CD8-positive, alpha-beta memory T cell (primary cell): Measurements from ENCODE around the gene RAD23B. TPM values are rescaled to one million over a fixed set of nuclear protein-coding genes. Genes with fewer than 3 reads are reported as not detected.

Experiments used
- CTCF ChIA-PET: fragments of 350-600 bp; sonication (Branson Sonifier 250); formaldehyde crosslinking; loops from one replicate; lab custom pipeline; 2021; ENCODE audit warnings: antibody characterized with exemption; lab: Charles Lee
- POLR2A ChIA-PET: fragments of 350-600 bp; sonication (Branson Sonifier 250); formaldehyde crosslinking; loops from one replicate; lab custom pipeline; 2021; ENCODE audit warnings: antibody characterized with exemption; lab: Charles Lee
- DNase-seq, 5 donors: peaks; one replicate each; pipeline versions ENCODE4 v3.0.0 to v3.0.0-alpha.2; 2020 to 2022; ENCODE audit warnings: mixed read lengths in 1 of 5
- H3K27ac ChIP-seq: one replicate; pipeline ENCODE4 v1.7.0; 2013; ENCODE audit warnings: low read depth, mild to moderate bottlenecking, low read length, moderate library complexity
- H3K27me3 ChIP-seq: 2 replicates; pipeline ENCODE4 v1.7.0; 2013; ENCODE audit warnings: low read length, mild to moderate bottlenecking; ENCODE audit not compliant: insufficient read depth, poor library complexity, severe bottlenecking
- H3K36me3 ChIP-seq: 2 replicates; pipeline ENCODE4 v1.7.0; 2013; ENCODE audit warnings: mild to moderate bottlenecking, low read length, moderate library complexity; ENCODE audit not compliant: insufficient read depth
- H3K4me1 ChIP-seq: 2 replicates; pipeline ENCODE4 v1.7.0; 2013; ENCODE audit warnings: mild to moderate bottlenecking, low read length, moderate library complexity; ENCODE audit not compliant: insufficient read depth
- H3K4me3 ChIP-seq: 2 replicates; pipeline ENCODE4 v1.7.0; 2013; ENCODE audit warnings: mild to moderate bottlenecking, low read length
- H3K9me3 ChIP-seq: 2 replicates; pipeline ENCODE4 v1.7.0; 2013; ENCODE audit warnings: mild to moderate bottlenecking, low read length
- H3K27ac Mint-ChIP-seq, 8 donors: one replicate each; pipeline ENCODE4 v1.8.0; 2020 to 2021; ENCODE audit warnings: mixed read lengths in 8 of 8, mild to moderate bottlenecking in 6 of 8, inconsistent platforms in 3 of 8, moderate library complexity in 3 of 8
- H3K27me3 Mint-ChIP-seq, 2 donors: one replicate each; pipeline ENCODE4 v1.8.0; 2020 to 2021; ENCODE audit warnings: mixed read lengths in 2 of 2, mild to moderate bottlenecking in 1 of 2, moderate library complexity in 1 of 2
- H3K36me3 Mint-ChIP-seq, 3 donors: one replicate each; pipeline ENCODE4 v1.8.0; 2020 to 2021; ENCODE audit warnings: mixed read lengths in 3 of 3, inconsistent platforms in 1 of 3, mild to moderate bottlenecking in 1 of 3
- H3K4me1 Mint-ChIP-seq, 3 donors: one replicate each; pipeline ENCODE4 v1.8.0; 2020 to 2021; ENCODE audit warnings: mixed read lengths in 3 of 3, inconsistent platforms in 1 of 3, mild to moderate bottlenecking in 1 of 3
- H3K4me3 Mint-ChIP-seq, 7 donors: one replicate each; pipeline ENCODE4 v1.8.0; 2020 to 2021; ENCODE audit warnings: mixed read lengths in 7 of 7, mild to moderate bottlenecking in 6 of 7, moderate library complexity in 4 of 7, inconsistent platforms in 2 of 7
- H3K9me3 Mint-ChIP-seq, 5 donors: one replicate each; pipeline ENCODE4 v1.8.0; 2020 to 2022; ENCODE audit warnings: mixed read lengths in 5 of 5, mild to moderate bottlenecking in 3 of 5, moderate library complexity in 2 of 5, inconsistent platforms in 1 of 5
- polyA plus RNA-seq: library from polyadenylated mRNA; unstranded; fragments of 300-500 nt; fragmentation: Illumina TruSeq; gene quantifications from one replicate; pipeline ENCODE4 v1.2.3, GENCODE V29; 2021
- total RNA-seq, 2 experiments: library from RNA; stranded (reverse); gene quantifications; one replicate each; pipeline ENCODE4 v1.2.3, GENCODE V29; 2021

RAD23B gene
- total and polyA plus RNA-seq, 3 experiments from 2014 or later = 12.1 to 150 (median 146) TPM

DNA sequence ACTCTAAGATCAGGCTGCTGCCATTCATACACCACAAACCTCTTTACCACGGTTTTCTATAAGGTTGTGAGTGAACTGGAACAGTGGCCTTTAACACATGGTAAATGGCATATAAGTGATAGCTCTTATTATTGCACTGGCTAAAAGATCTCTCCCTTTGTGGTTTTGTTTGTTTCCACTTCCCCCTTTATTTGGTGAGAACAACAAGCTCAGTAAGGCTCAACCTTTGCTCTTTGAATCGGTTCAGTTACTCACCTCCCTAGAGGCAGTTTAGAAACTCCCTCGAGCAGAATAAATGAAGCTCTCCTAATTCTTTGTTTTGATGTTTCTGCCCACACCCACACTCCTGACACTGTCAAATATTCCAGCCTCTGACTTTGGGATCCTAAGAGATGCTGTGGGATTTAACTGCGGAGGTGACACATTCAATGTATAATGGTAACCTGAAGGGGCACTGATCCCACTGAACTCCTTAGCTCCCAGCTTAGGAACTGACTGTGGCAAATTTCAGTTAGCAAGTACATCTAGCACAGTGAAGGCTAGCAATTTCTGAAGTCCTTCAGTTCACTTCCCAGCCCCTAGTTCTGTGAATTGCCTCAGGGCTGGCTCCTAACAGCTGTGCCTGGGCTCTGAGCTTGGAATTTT, 22.5 kb upstream of the RAD23B start:
- no peak overlapping the region for H3K4me3 Mint-ChIP-seq
- peak overlapping the region in 1 of 8 donors; percentile 52 for H3K27ac Mint-ChIP-seq
- no peaks in the 10 kb centered on the region for H3K4me1 ChIP-seq
- peaks cover 6 to 17% of the 10 kb centered on the region in 2 donors for H3K27me3 Mint-ChIP-seq
- H3K36me3 ChIP-seq = no peaks in the 10 kb centered on the region
- peaks cover 0 to 9% (median 6%) of the 10 kb centered on the region in 3 donors for H3K4me1 Mint-ChIP-seq
- peaks cover 2 to 9% (median 8%) of the 10 kb centered on the region in 5 donors for H3K9me3 Mint-ChIP-seq
- no peak overlapping the region for H3K4me3 ChIP-seq
- ChIA-PET POLR2A (no interaction called here), CTCF (interaction anchor here (1.2 kb wide), 1 partner anchor 81 kb away, joined by 5 read pairs; no protein-coding TSS in a partner anchor)
- no peak overlapping the region for H3K27ac ChIP-seq
- no peaks in the 10 kb centered on the region for H3K27me3 ChIP-seq
- DNase-seq = no peak
- H3K36me3 Mint-ChIP-seq = no peaks in the 10 kb centered on the region
- no peaks in the 10 kb centered on the region for H3K9me3 ChIP-seq

DNA sequence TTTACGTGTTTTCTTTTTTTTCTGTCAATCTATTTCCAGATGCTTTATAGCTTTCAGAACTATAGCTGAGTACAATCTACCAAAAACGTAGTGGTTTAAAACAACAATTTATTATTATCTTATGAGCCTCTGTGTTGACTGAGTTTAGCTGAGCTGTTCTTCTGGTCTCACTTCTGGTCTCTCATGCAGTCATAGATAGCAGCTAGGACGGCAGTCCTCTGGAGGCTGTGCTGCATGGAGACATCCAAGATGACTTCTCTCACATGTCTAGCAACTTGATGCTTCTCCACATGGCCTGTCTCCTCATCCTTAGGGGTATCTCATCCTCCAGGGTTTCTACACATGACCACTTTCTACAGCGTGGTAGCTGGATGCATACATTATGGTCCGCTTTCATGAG, 22.0 kb upstream of the RAD23B start:
- H3K27me3 ChIP-seq = no peaks in the 10 kb centered on the region
- H3K9me3 ChIP-seq = no peaks in the 10 kb centered on the region
- Mint-ChIP-seq H3K27me3 (peaks cover 6 to 17% of the 10 kb centered on the region in 2 donors), H3K36me3 (no peaks in the 10 kb centered on the region), H3K27ac (peak overlapping the region in 1 of 8 donors; percentile 29), H3K9me3 (peaks cover 2 to 13% (median 10%) of the 10 kb centered on the region in 5 donors), H3K4me1 (peaks cover 0 to 9% (median 6%) of the 10 kb centered on the region in 3 donors), H3K4me3 (no peak overlapping the region)
- H3K36me3 ChIP-seq = no peaks in the 10 kb centered on the region
- no peak overlapping the region for H3K4me3 ChIP-seq
- no peak overlapping the region for H3K27ac ChIP-seq
- H3K4me1 ChIP-seq = no peaks in the 10 kb centered on the region
- CTCF ChIA-PET = interaction anchor here (0.8 to 1.2 kb wide), 2 partner anchors 9 to 80 kb away, joined by 3 to 5 read pairs; no protein-coding TSS in a partner anchor
- POLR2A ChIA-PET = no interaction called here
- DNase-seq = no peak

DNA sequence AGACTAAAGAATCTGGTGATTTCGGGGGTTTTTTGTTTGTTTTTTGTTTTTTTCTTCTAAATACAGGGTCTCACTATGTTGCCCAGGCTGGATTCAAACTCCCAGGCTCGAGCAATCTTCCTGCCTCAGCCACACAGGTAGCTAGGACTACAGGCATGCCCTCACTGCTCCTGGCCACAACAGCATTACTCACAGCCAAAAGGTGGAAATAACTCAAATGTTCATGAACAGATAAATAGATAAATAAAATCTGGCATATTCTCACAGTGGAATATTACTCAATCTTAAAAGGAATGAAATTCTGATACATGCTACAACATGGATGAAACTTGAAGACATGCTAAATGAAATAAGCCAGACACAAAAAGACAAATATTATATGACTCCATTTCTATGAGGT, 19.8 kb upstream of the RAD23B start:
- no peaks in the 10 kb centered on the region for H3K36me3 Mint-ChIP-seq
- Histone ChIP-seq H3K4me1 (no peaks in the 10 kb centered on the region), H3K27ac (no peak overlapping the region), H3K4me3 (no peak overlapping the region), H3K27me3 (no peaks in the 10 kb centered on the region), H3K9me3 (no peaks in the 10 kb centered on the region), H3K36me3 (no peaks in the 10 kb centered on the region)
- H3K4me3 Mint-ChIP-seq = no peak overlapping the region
- ChIA-PET CTCF (no interaction called here), POLR2A (no interaction called here)
- H3K4me1 Mint-ChIP-seq = peaks cover 0 to 9% (median 6%) of the 10 kb centered on the region in 3 donors
- no peak for DNase-seq
- peaks cover 2 to 13% (median 10%) of the 10 kb centered on the region in 5 donors for H3K9me3 Mint-ChIP-seq
- H3K27ac Mint-ChIP-seq = peak overlapping the region in 1 of 8 donors; percentile 26
- H3K27me3 Mint-ChIP-seq = peaks cover 9 to 20% of the 10 kb centered on the region in 2 donors

DNA sequence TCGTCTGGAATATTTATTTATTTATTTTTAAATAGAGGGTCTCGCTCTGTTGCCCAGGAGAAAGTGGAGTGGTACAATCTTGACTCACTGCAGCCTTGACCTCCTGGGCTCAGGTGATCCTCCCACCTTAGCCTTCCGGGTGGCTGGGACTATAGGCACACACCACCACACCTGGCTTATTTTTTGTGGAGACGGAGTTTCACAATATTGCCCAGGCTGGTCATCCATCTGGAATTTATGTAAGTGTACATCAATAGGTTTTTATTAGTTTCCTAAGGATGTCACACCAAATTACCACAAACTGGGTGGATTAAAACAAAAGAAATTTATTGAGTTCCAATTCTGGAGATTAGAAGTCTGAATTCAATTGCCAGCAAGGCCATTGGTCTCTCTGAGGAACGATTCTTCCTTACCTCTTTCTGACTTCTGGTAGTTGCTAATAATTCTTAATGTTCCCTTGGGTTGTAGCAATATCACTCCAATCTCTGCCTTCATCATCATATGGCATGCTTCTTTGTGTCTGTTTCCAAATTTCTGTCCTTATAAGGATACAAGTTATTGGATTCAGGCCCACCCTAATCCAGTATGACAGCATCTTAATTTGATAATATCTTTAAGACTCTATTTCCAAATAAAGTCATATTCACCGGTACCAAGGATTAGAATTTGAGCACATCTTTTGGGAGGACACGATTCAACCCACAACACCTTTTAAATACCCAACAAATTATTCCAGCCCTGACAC, 16.3 kb upstream of the RAD23B start:
- H3K4me1 ChIP-seq = no peaks in the 10 kb centered on the region
- Mint-ChIP-seq H3K27ac (no peak overlapping the region), H3K36me3 (no peaks in the 10 kb centered on the region), H3K27me3 (peaks cover 9 to 31% of the 10 kb centered on the region in 2 donors), H3K9me3 (peaks cover 2 to 13% (median 10%) of the 10 kb centered on the region in 5 donors), H3K4me1 (peaks cover 0 to 4% (median 0%) of the 10 kb centered on the region in 3 donors), H3K4me3 (no peak overlapping the region)
- no peak for DNase-seq
- no peak overlapping the region for H3K4me3 ChIP-seq
- CTCF ChIA-PET = no interaction called here
- no peaks in the 10 kb centered on the region for H3K27me3 ChIP-seq
- no peak overlapping the region for H3K27ac ChIP-seq
- no peaks in the 10 kb centered on the region for H3K36me3 ChIP-seq
- POLR2A ChIA-PET = no interaction called here
- no peaks in the 10 kb centered on the region for H3K9me3 ChIP-seq

DNA sequence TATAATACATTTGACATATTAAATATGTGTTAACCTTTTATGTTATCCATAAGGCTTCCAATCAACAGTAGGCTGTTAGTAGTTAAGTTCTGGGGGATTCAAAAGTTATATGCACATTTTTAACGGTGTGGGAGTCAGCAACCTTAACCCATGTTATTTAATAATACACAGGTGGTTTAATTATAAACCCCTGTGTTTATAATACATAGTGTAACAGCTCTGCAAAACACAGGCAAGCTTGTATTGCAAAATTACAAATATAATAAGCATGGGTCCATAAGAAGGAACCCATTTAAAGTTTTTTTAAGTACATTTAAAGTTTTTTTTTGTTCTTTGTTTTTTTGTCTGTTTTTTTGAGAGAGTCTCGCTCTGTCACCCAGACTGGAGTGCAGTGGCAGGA, 14.5 kb upstream of the RAD23B start:
- Histone ChIP-seq H3K9me3 (no peaks in the 10 kb centered on the region), H3K36me3 (no peaks in the 10 kb centered on the region), H3K4me1 (no peaks in the 10 kb centered on the region), H3K27ac (no peak overlapping the region), H3K4me3 (no peak overlapping the region), H3K27me3 (peaks cover under 1% of the 10 kb centered on the region)
- no peaks in the 10 kb centered on the region for H3K36me3 Mint-ChIP-seq
- ChIA-PET CTCF (no interaction called here), POLR2A (no interaction called here)
- peaks cover 2 to 11% (median 8%) of the 10 kb centered on the region in 5 donors for H3K9me3 Mint-ChIP-seq
- no peak overlapping the region for H3K27ac Mint-ChIP-seq
- no peak for DNase-seq
- H3K4me1 Mint-ChIP-seq = peaks cover 0 to 4% (median 0%) of the 10 kb centered on the region in 3 donors
- peaks cover 6 to 30% of the 10 kb centered on the region in 2 donors for H3K27me3 Mint-ChIP-seq
- no peak overlapping the region for H3K4me3 Mint-ChIP-seq

DNA sequence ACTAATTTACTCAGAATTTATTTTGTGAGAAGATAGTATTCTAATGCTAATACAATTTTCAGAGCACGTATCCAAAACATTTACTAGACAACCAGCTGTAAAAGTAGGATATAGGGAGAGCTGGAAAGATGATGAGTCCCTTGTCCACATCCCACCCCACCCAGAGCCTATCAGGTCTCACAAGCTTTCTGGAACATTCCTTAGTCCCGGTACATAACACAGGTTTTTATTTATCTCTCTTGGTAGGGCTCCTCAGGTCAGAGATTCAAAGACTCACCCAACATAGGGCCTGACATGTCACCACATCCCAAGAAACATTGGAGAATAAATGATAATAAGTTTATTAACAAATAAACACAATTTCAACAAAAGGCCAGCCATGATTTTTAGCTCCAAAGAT, 13.8 kb upstream of the RAD23B start:
- Mint-ChIP-seq H3K9me3 (peaks cover 2 to 11% (median 8%) of the 10 kb centered on the region in 5 donors), H3K27me3 (peaks cover 8 to 35% of the 10 kb centered on the region in 2 donors), H3K27ac (no peak overlapping the region)

DNA sequence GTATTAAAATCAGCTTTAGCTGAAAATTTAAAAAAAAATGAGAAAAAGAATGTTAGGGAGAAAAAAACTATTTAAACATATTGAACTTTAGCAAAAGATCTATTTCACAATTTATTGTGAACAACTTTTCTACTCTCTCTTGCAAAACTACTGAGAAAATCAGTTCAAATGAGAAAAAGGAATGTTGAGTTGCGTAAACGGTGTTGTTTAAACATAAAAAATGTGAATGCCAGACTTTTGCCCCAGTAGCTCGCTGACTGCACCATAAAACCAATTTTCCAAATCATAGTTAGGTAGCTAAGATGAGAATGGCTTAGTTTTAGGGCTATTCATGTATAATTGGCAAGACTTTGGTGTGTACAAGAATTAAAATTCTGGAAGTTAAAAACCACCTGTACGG, 13.4 kb upstream of the RAD23B start:
- Histone ChIP-seq H3K9me3 (no peaks in the 10 kb centered on the region), H3K27me3 (peaks cover 5% of the 10 kb centered on the region), H3K36me3 (no peaks in the 10 kb centered on the region), H3K27ac (no peak overlapping the region), H3K4me3 (no peak overlapping the region), H3K4me1 (no peaks in the 10 kb centered on the region)
- H3K36me3 Mint-ChIP-seq = no peaks in the 10 kb centered on the region
- DNase-seq = no peak
- H3K4me1 Mint-ChIP-seq = peaks cover 0 to 4% (median 3%) of the 10 kb centered on the region in 3 donors
- H3K27me3 Mint-ChIP-seq = peaks cover 8 to 35% of the 10 kb centered on the region in 2 donors
- H3K4me3 Mint-ChIP-seq = no peak overlapping the region
- peaks cover 2 to 11% (median 8%) of the 10 kb centered on the region in 5 donors for H3K9me3 Mint-ChIP-seq
- no peak overlapping the region for H3K27ac Mint-ChIP-seq
- ChIA-PET POLR2A (no interaction called here), CTCF (interaction anchor here (1.2 to 1.6 kb wide), 3 partner anchors 8 to 70 kb away, joined by 3 read pairs; no protein-coding TSS in a partner anchor)

More for the DNA sequence above, 13.8 kb upstream of the RAD23B start:
- peaks cover 0 to 4% (median 3%) of the 10 kb centered on the region in 3 donors for H3K4me1 Mint-ChIP-seq
- no peak overlapping the region for H3K27ac ChIP-seq
- CTCF ChIA-PET = interaction anchor here (1.2 to 1.6 kb wide), 2 partner anchors 20 to 71 kb away, joined by 3 read pairs; no protein-coding TSS in a partner anchor
- H3K36me3 Mint-ChIP-seq = no peaks in the 10 kb centered on the region
- POLR2A ChIA-PET = no interaction called here
- H3K4me1 ChIP-seq = no peaks in the 10 kb centered on the region
- no peak overlapping the region for H3K4me3 Mint-ChIP-seq
- no peaks in the 10 kb centered on the region for H3K36me3 ChIP-seq
- no peaks in the 10 kb centered on the region for H3K9me3 ChIP-seq
- H3K4me3 ChIP-seq = no peak overlapping the region
- H3K27me3 ChIP-seq = peaks cover 5% of the 10 kb centered on the region
- DNase-seq = no peak

DNA sequence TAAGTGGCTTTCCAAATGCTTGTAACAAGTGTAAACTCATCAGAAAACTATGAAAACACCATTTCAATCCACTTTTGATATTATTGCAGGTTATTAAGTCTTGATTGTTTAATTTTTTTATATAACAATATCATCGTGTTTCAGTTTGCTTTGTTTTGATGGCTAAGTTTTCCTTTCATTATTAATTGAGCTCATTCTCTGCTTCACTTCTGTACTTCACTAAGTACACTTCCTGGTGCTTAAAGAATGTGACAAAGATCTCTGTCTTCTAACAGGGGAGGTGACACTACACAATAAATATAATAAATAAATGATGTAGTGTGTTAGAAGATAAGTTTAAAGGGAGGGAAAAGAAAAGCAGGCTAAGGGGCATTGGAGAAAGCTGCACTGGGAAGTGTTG, 13.0 kb upstream of the RAD23B start:
- Histone ChIP-seq H3K27ac (no peak overlapping the region), H3K36me3 (no peaks in the 10 kb centered on the region), H3K4me3 (no peak overlapping the region), H3K27me3 (peaks cover 6% of the 10 kb centered on the region), H3K9me3 (no peaks in the 10 kb centered on the region), H3K4me1 (no peaks in the 10 kb centered on the region)
- H3K9me3 Mint-ChIP-seq = peaks cover 2 to 8% (median 6%) of the 10 kb centered on the region in 5 donors
- H3K4me3 Mint-ChIP-seq = no peak overlapping the region
- ChIA-PET POLR2A (no interaction called here), CTCF (interaction anchor here (1.0 to 1.6 kb wide), 4 partner anchors 9 to 71 kb away, joined by 3 read pairs; no protein-coding TSS in a partner anchor)
- H3K36me3 Mint-ChIP-seq = no peaks in the 10 kb centered on the region
- peaks cover 0 to 4% (median 3%) of the 10 kb centered on the region in 3 donors for H3K4me1 Mint-ChIP-seq
- no peak overlapping the region for H3K27ac Mint-ChIP-seq
- no peak for DNase-seq
- H3K27me3 Mint-ChIP-seq = peaks cover 9 to 34% of the 10 kb centered on the region in 2 donors
